Thyroid gland (tissue), 4 donors: ENCODE data around the gene NAA20. TPM values are rescaled to one million over a fixed set of nuclear protein-coding genes. Genes with fewer than 3 reads are reported as not detected.

Experiments
- DNase-seq, 2 donors: peaks; one replicate each; pipeline ENCODE4 v3.0.0-alpha.2; 2019
- H3K27ac ChIP-seq, 3 donors: fragments of 200-600 bp; sonication (generic); 1 replicate in 2 of 3; 2 replicates in 1 of 3; pipeline ENCODE4 v1.5.1; 2016 to 2019; ENCODE audit warnings: mild to moderate bottlenecking in 1 of 3, moderate library complexity in 1 of 3
- H3K27me3 ChIP-seq: fragments of 200-600 bp; sonication (generic); one replicate; pipeline ENCODE4 v1.5.1; 2019
- H3K36me3 ChIP-seq, 2 donors: fragments of 200-600 bp; sonication (generic); one replicate each; pipeline ENCODE4 v1.5.1; 2016 to 2019
- H3K4me1 ChIP-seq, 2 donors: fragments of 200-600 bp; sonication (generic); one replicate each; pipeline ENCODE4 v1.5.1; 2017 to 2019
- H3K4me3 ChIP-seq, 3 donors: fragments of 200-600 bp; sonication (generic); replicated peaks in 1 of 3; 1 replicate in 2 of 3; 2 replicates in 1 of 3; pipeline ENCODE4 v1.5.1; 2016; ENCODE audit warnings: mild to moderate bottlenecking in 1 of 3
- H3K9me3 ChIP-seq: fragments of 200-600 bp; sonication (generic); one replicate; pipeline ENCODE4 v1.5.1; 2017
- CTCF ChIP-seq, 6 experiments: fragments of 200-600 bp in 3 of 6; fragments of 450-650 bp in 3 of 6; sonication (generic) in 3 of 6; IDR thresholded peaks; one replicate each; pipeline ENCODE4 v1.5.1; 2016 to 2019; ENCODE audit warnings: antibody characterized with exemption in 6 of 6, mild to moderate bottlenecking in 2 of 6, inconsistent platforms in 1 of 6, moderate library complexity in 1 of 6
- POLR2A ChIP-seq, 2 donors: fragments of 450-650 bp; IDR thresholded peaks; one replicate each; pipeline ENCODE4 v1.6.1; 2017; ENCODE audit warnings: antibody characterized with exemption in 2 of 2, mild to moderate bottlenecking in 2 of 2, moderate library complexity in 1 of 2
- WGBS, 2 donors: methylation state at CpG; one replicate each; pipeline ENCODE4 v1.1.5; 2017; 5-methylcytosine and 5-hydroxymethylcytosine counted together
- intact Hi-C: fragments of 100-400 bp; cut with DNase I; formaldehyde crosslinking; loops from one replicate; pipeline ENCODE4 v1.15.1; 2023
- total RNA-seq, 4 donors: library from RNA; depleted of rRNA; stranded (reverse); fragments of >200 nt; gene quantifications; one replicate each; pipeline ENCODE4 v1.2.3, GENCODE V29; 2016

NAA20 gene
- total RNA-seq, 4 donors from 2014 or later = 53.3 to 65.7 (median 64.0) TPM

- H3K27me3 ChIP-seq = no peaks in the 10 kb centered on the region
- H3K9me3 ChIP-seq = no peaks in the 10 kb centered on the region
- no peak for DNase-seq
- no peaks in the 10 kb centered on the region for H3K36me3 ChIP-seq
- WGBS, 2 donors = 89% methylated on average over 7 of the region's 7 CpGs
- intact Hi-C loops = no loop called here
- H3K4me3 ChIP-seq = no peak overlapping the region
- H3K27ac ChIP-seq = peak overlapping the region in 1 of 3 donors; percentile 24
- TF ChIP-seq CTCF (IDR thresholded peaks at IDR 0.05) = no peak
- no peak for TF ChIP-seq POLR2A (IDR thresholded peaks at IDR 0.05)
- peaks cover 26 to 43% of the 10 kb centered on the region in 2 donors for H3K4me1 ChIP-seq
Observed at GRCh38 chr20:20021835-20022234, 4.7 kb downstream of the NAA20 start.

GRCh38 chr20:20022498-20022897 is 5.3 kb downstream of the NAA20 start:
- intact Hi-C loops = no loop called here
- Histone ChIP-seq H3K36me3 (no peaks in the 10 kb centered on the region), H3K4me3 (no peak overlapping the region), H3K27me3 (no peaks in the 10 kb centered on the region), H3K4me1 (peaks cover 24 to 42% of the 10 kb centered on the region in 2 donors), H3K27ac (peak overlapping the region in 2 of 3 donors; percentile 19 to 24), H3K9me3 (no peaks in the 10 kb centered on the region)
- DNase-seq = no peak
- no peak for TF ChIP-seq CTCF (IDR thresholded peaks at IDR 0.05)
- no peak for TF ChIP-seq POLR2A (IDR thresholded peaks at IDR 0.05)

GRCh38 chr20:20023395-20023794 is 6.2 kb downstream of the NAA20 start:
- H3K27me3 ChIP-seq = no peaks in the 10 kb centered on the region
- no peak for TF ChIP-seq POLR2A (IDR thresholded peaks at IDR 0.05)
- no peak for TF ChIP-seq CTCF (IDR thresholded peaks at IDR 0.05)
- H3K36me3 ChIP-seq = peaks cover 0 to 9% of the 10 kb centered on the region in 2 donors
- peaks cover 17 to 37% of the 10 kb centered on the region in 2 donors for H3K4me1 ChIP-seq
- H3K4me3 ChIP-seq = no peak overlapping the region
- H3K9me3 ChIP-seq = no peaks in the 10 kb centered on the region
- H3K27ac ChIP-seq = no peak overlapping the region
- no peak for DNase-seq
- intact Hi-C loops = no loop called here
- WGBS, 2 donors = 96 to 97% methylated on average over 3 of the region's 3 CpGs

GRCh38 chr20:20024942-20025341 is 7.8 kb downstream of the NAA20 start:
- peaks cover 0 to 15% of the 10 kb centered on the region in 2 donors for H3K36me3 ChIP-seq
- intact Hi-C loops = no loop called here
- peaks cover 3 to 21% of the 10 kb centered on the region in 2 donors for H3K4me1 ChIP-seq
- H3K9me3 ChIP-seq = no peaks in the 10 kb centered on the region
- no peaks in the 10 kb centered on the region for H3K27me3 ChIP-seq
- DNase-seq = no peak
- no peak for TF ChIP-seq CTCF (IDR thresholded peaks at IDR 0.05)
- no peak for TF ChIP-seq POLR2A (IDR thresholded peaks at IDR 0.05)
- H3K27ac ChIP-seq = peak overlapping the region in 2 of 3 donors; percentile 29 to 71
- H3K4me3 ChIP-seq = no peak overlapping the region

- Histone ChIP-seq H3K36me3 (peaks cover 0 to 25% of the 10 kb centered on the region in 2 donors), H3K27me3 (no peaks in the 10 kb centered on the region), H3K4me1 (peaks cover 3% of the 10 kb centered on the region in 2 donors), H3K9me3 (no peaks in the 10 kb centered on the region), H3K27ac (no peak overlapping the region), H3K4me3 (no peak overlapping the region)
- intact Hi-C loops = no loop called here
- TF ChIP-seq CTCF (IDR thresholded peaks at IDR 0.05) (no peak), POLR2A (IDR thresholded peaks at IDR 0.05) (no peak)
- 87 to 90% methylated on average over 2 of the region's 2 CpGs for WGBS, 2 donors
- no peak for DNase-seq
Observed at GRCh38 chr20:20027284-20027683, 10.1 kb downstream of the NAA20 start.
